Measurements from ENCODE around the gene TRAPPC10.

- TF ChIP-seq EP300 (IDR thresholded peaks at IDR 0.05) (no peak), CTCF (IDR thresholded peaks at IDR 0.05) (no peak)
Observed at GRCh38 chr21:43969115-43969444, 43.0 kb upstream of the TRAPPC10 start.
